ENCODE results near the gene TICAM1. TPM values are rescaled to one million over a fixed set of nuclear protein-coding genes. Genes with fewer than 3 reads are reported as not detected.
"Not testable (repeated sequence)": the region's sequence is repeated elsewhere in the genome, so short reads cannot be mapped to it uniquely, and the experiment has no call there.

Gene TICAM1
- total RNA-seq, 5 donors from 2014 or later (not counting 1 experiment from before 2014, with no cell fraction given): 12.8 to 20.3 (median 16.8) TPM

DNA sequence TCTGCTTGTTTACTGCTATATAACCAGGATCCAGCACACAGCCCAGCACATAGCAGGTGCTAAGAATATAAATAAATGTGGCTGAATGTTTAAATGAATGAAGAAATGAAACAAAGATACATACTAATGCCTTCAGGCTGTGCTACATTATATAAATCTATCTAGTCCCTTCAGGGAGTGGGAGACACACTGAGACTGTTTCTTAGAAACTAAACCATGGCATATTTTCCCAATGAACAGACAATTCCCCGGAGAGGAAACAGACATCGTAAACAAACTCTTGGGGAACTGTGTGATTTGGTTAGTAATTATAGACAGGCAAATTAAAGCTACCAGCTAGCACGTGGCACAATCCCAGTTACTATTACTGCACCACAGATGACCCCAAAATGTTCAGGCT lies 49.7 kb downstream of the TICAM1 start:
- ATAC-seq (replicated peaks in 1 of 4): no peak
- ChIA-PET POLR2A (no interaction called here), CTCF (interaction anchor here in 1 of 2 donors (0.6 to 1.2 kb wide), 3 partner anchors 8 to 1343 kb away, joined by 3 to 5 read pairs (median 4); partner anchors contain the start of gene FEM1A)
- Mint-ChIP-seq H3K36me3 (peaks cover 3% of the 10 kb centered on the region), H3K4me1 (no peaks in the 10 kb centered on the region), H3K4me3 (no peak overlapping the region), H3K27me3 (peaks cover 5 to 27% of the 10 kb centered on the region in 2 donors), H3K27ac (no peak overlapping the region), H3K9me3 (peaks cover 0 to 3% (median 0%) of the 10 kb centered on the region in 3 donors)
- WGBS (ENCODE audit: insufficient coverage): no CpG with 5 or more reads among the region's 3 CpGs
- Histone ChIP-seq H3K27me3 (replicated peaks in 1 of 2; ENCODE audit: control insufficient read depth in 2 of 2, extremely low read depth in 1 of 2, insufficient read depth in 2 of 2, low read length in 1 of 2) (peaks cover 3 to 34% of the 10 kb centered on the region in 2 experiments), H3K27ac (ENCODE audit: low read length) (no peak overlapping the region), H3K4me3 (ENCODE audit: control insufficient read depth in 1 of 2, extremely low read depth in 1 of 2, low read length in 1 of 2) (no peak overlapping the region), H3K9me3 (no peaks in the 10 kb centered on the region), H3K36me3 (ENCODE audit: control insufficient read depth in 2 of 2, extremely low read depth in 1 of 2, insufficient read depth in 1 of 2, low read length in 1 of 2) (no peaks in the 10 kb centered on the region), H3K4me1 (ENCODE audit: control insufficient read depth in 1 of 2, extremely low read depth in 1 of 2, insufficient read depth in 2 of 2, low read length in 2 of 2) (no peaks in the 10 kb centered on the region)
- no peak for DNase-seq

DNA sequence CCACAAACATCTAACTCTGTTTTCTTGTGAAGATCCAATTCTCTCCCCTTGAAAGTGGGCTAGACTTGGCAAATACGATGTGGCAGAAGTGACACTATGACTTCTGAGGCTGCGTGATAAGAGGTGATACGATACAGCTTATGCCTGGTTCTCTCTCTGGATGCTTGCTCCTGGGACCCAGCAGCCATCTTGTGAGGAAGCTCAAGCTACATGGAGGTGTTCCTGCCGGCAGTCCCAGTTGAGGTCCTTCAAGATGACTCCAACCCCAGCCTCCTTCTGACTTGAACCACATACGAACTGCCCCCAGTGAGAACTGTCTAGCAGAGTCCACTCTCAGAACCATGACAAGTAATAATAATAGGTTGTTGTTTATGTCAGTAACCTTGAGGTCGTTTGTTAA lies 50.7 kb downstream of the TICAM1 start:
- Mint-ChIP-seq H3K4me3 (no peak overlapping the region), H3K27ac (no peak overlapping the region), H3K9me3 (peaks cover 0 to 3% (median 0%) of the 10 kb centered on the region in 3 donors), H3K4me1 (no peaks in the 10 kb centered on the region), H3K36me3 (peaks cover 4% of the 10 kb centered on the region), H3K27me3 (peaks cover 5 to 31% of the 10 kb centered on the region in 2 donors)
- H3K36me3 ChIP-seq (ENCODE audit: control insufficient read depth in 2 of 2, extremely low read depth in 1 of 2, insufficient read depth in 1 of 2, low read length in 1 of 2): no peaks in the 10 kb centered on the region
- ChIA-PET POLR2A (no interaction called here), CTCF (no interaction called here)
- no peak overlapping the region for H3K27ac ChIP-seq (ENCODE audit: low read length)
- ATAC-seq (replicated peaks in 1 of 4) (no peak), DNase-seq (no peak)
- no peaks in the 10 kb centered on the region for H3K9me3 ChIP-seq
- H3K27me3 ChIP-seq (replicated peaks in 1 of 2; ENCODE audit: control insufficient read depth in 2 of 2, extremely low read depth in 1 of 2, insufficient read depth in 2 of 2, low read length in 1 of 2): peaks cover 3 to 41% of the 10 kb centered on the region in 2 experiments
- H3K4me3 ChIP-seq (ENCODE audit: control insufficient read depth in 1 of 2, extremely low read depth in 1 of 2, low read length in 1 of 2): no peak overlapping the region
- H3K4me1 ChIP-seq (ENCODE audit: control insufficient read depth in 1 of 2, extremely low read depth in 1 of 2, insufficient read depth in 2 of 2, low read length in 2 of 2): no peaks in the 10 kb centered on the region
- 100% methylated on average over 2 of the region's 6 CpGs for WGBS (ENCODE audit: insufficient coverage)

DNA sequence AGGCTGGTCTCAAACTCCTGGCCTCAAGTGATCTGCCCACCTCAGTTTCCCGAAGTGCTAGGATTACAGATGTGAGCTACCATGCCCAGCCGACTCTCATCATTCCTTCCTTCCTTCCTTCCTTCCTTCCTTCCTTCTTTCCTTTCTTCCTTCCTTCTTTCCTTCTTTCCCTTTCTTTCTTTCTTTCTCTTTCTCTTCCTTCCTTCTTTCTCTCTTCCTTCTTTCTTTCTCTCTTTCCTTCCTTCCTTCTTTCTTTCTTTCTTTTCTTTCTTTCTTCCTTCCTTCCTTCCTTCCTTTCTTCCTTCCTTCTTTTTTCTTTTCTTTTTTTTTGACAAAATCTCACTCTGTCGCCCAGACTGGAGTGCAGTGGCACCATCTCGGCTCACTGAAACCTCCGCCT lies 53.4 kb downstream of the TICAM1 start:
- H3K36me3 Mint-ChIP-seq; H3K27ac ChIP-seq (ENCODE audit: low read length); H3K4me3 ChIP-seq (ENCODE audit: control insufficient read depth in 1 of 2, extremely low read depth in 1 of 2, low read length in 1 of 2); H3K4me1 ChIP-seq (ENCODE audit: control insufficient read depth in 1 of 2, extremely low read depth in 1 of 2, insufficient read depth in 2 of 2, low read length in 2 of 2); H3K9me3 Mint-ChIP-seq; H3K9me3 ChIP-seq; H3K36me3 ChIP-seq (ENCODE audit: control insufficient read depth in 2 of 2, extremely low read depth in 1 of 2, insufficient read depth in 1 of 2, low read length in 1 of 2); DNase-seq; H3K4me3 Mint-ChIP-seq; POLR2A ChIA-PET; H3K27ac Mint-ChIP-seq; CTCF ChIA-PET; ATAC-seq (replicated peaks in 1 of 4); H3K4me1 Mint-ChIP-seq: not testable (repeated sequence)
- 69% methylated on average over 2 of the region's 5 CpGs for WGBS (ENCODE audit: insufficient coverage)
- peaks cover 16 to 40% of the 10 kb centered on the region in 2 donors for H3K27me3 Mint-ChIP-seq
- H3K27me3 ChIP-seq (replicated peaks in 1 of 2; ENCODE audit: control insufficient read depth in 2 of 2, extremely low read depth in 1 of 2, insufficient read depth in 2 of 2, low read length in 1 of 2): peaks cover 0 to 48% of the 10 kb centered on the region in 2 experiments

GRCh38 chr19:4776436-4777211 lies 54.9 kb downstream of the TICAM1 start:
- Histone ChIP-seq H3K27ac (ENCODE audit: low read length) (no peak overlapping the region), H3K9me3 (no peaks in the 10 kb centered on the region), H3K27me3 (replicated peaks in 1 of 2; ENCODE audit: control insufficient read depth in 2 of 2, extremely low read depth in 1 of 2, insufficient read depth in 2 of 2, low read length in 1 of 2) (peaks cover 0 to 46% of the 10 kb centered on the region in 2 experiments), H3K36me3 (ENCODE audit: control insufficient read depth in 2 of 2, extremely low read depth in 1 of 2, insufficient read depth in 1 of 2, low read length in 1 of 2) (no peaks in the 10 kb centered on the region), H3K4me3 (ENCODE audit: control insufficient read depth in 1 of 2, extremely low read depth in 1 of 2, low read length in 1 of 2) (no peak overlapping the region), H3K4me1 (ENCODE audit: control insufficient read depth in 1 of 2, extremely low read depth in 1 of 2, insufficient read depth in 2 of 2, low read length in 2 of 2) (no peaks in the 10 kb centered on the region)
- no peak for DNase-seq
- Mint-ChIP-seq H3K36me3 (peaks cover 6% of the 10 kb centered on the region), H3K27ac (no peak overlapping the region), H3K4me1 (no peaks in the 10 kb centered on the region), H3K4me3 (no peak overlapping the region), H3K27me3 (peaks cover 26 to 40% of the 10 kb centered on the region in 2 donors), H3K9me3 (peaks cover 0 to 3% (median 3%) of the 10 kb centered on the region in 3 donors)
- ChIA-PET CTCF (no interaction called here), POLR2A (no interaction called here)
- ATAC-seq (replicated peaks in 1 of 4): no peak
- WGBS (ENCODE audit: insufficient coverage): 47% methylated on average over 7 of the region's 14 CpGs

GRCh38 chr19:4775627-4776152 lies 55.8 kb downstream of the TICAM1 start:
- no peaks in the 10 kb centered on the region for H3K4me1 ChIP-seq (ENCODE audit: control insufficient read depth in 1 of 2, extremely low read depth in 1 of 2, insufficient read depth in 2 of 2, low read length in 2 of 2)
- H3K9me3 Mint-ChIP-seq: peaks cover 0 to 3% (median under 1%) of the 10 kb centered on the region in 3 donors
- H3K36me3 Mint-ChIP-seq: peaks cover 4% of the 10 kb centered on the region
- H3K27ac Mint-ChIP-seq: no peak overlapping the region
- H3K36me3 ChIP-seq (ENCODE audit: control insufficient read depth in 2 of 2, extremely low read depth in 1 of 2, insufficient read depth in 1 of 2, low read length in 1 of 2): no peaks in the 10 kb centered on the region
- POLR2A ChIA-PET: no interaction called here
- ATAC-seq (replicated peaks in 1 of 4) (no peak), DNase-seq (no peak)
- H3K4me1 Mint-ChIP-seq: no peaks in the 10 kb centered on the region
- CTCF ChIA-PET: interaction anchor here in 1 of 2 donors (0.5 kb wide), 1 partner anchor 22 kb away, joined by 3 read pairs; no protein-coding TSS in a partner anchor
- 67% methylated on average over 3 of the region's 5 CpGs for whole genome bisulfite sequencing (ENCODE audit: insufficient coverage)
- peaks cover 24 to 32% of the 10 kb centered on the region in 2 donors for H3K27me3 Mint-ChIP-seq
- H3K4me3 Mint-ChIP-seq: no peak overlapping the region
- no peak overlapping the region for H3K27ac ChIP-seq (ENCODE audit: low read length)
- H3K27me3 ChIP-seq (replicated peaks in 1 of 2; ENCODE audit: control insufficient read depth in 2 of 2, extremely low read depth in 1 of 2, insufficient read depth in 2 of 2, low read length in 1 of 2): peaks cover 0 to 44% of the 10 kb centered on the region in 2 experiments
- H3K9me3 ChIP-seq: no peaks in the 10 kb centered on the region
- no peak overlapping the region for H3K4me3 ChIP-seq (ENCODE audit: control insufficient read depth in 1 of 2, extremely low read depth in 1 of 2, low read length in 1 of 2)

DNA sequence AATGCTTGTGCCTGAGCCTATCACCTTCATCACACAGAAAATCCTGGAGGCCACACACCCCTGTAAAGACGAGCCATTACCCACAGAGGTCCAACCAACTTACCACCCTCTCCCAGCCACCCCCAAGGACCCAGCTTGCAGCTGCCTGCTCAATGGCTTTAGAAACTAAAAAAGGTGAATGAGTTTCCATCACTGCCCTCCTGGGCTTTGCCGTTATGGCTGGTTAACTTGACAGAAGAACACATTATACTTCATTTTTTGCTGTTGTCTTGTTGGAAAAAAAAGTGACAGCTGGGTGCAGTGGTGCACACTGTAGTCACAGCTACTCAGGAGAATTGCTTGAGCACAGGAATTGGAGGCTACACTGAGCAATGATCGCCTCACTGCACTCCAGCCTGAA lies 57.4 kb downstream of the TICAM1 start:
- Mint-ChIP-seq H3K4me3 (no peak overlapping the region), H3K4me1 (peaks cover 0 to 4% (median 4%) of the 10 kb centered on the region in 3 donors), H3K9me3 (peaks cover 0 to 3% (median 0%) of the 10 kb centered on the region in 3 donors), H3K36me3 (peaks cover 4% of the 10 kb centered on the region), H3K27ac (no peak overlapping the region), H3K27me3 (peaks cover 24 to 32% of the 10 kb centered on the region in 2 donors)
- POLR2A ChIA-PET: no interaction called here
- H3K27ac ChIP-seq (ENCODE audit: low read length): no peak overlapping the region
- H3K27me3 ChIP-seq (replicated peaks in 1 of 2; ENCODE audit: control insufficient read depth in 2 of 2, extremely low read depth in 1 of 2, insufficient read depth in 2 of 2, low read length in 1 of 2): peaks cover 0 to 42% of the 10 kb centered on the region in 2 experiments
- H3K36me3 ChIP-seq (ENCODE audit: control insufficient read depth in 2 of 2, extremely low read depth in 1 of 2, insufficient read depth in 1 of 2, low read length in 1 of 2): no peaks in the 10 kb centered on the region
- no peak for ATAC-seq (replicated peaks in 1 of 4)
- no peak overlapping the region for H3K4me3 ChIP-seq (ENCODE audit: control insufficient read depth in 1 of 2, extremely low read depth in 1 of 2, low read length in 1 of 2)
- H3K4me1 ChIP-seq (ENCODE audit: control insufficient read depth in 1 of 2, extremely low read depth in 1 of 2, insufficient read depth in 2 of 2, low read length in 2 of 2): peaks cover 0 to 2% of the 10 kb centered on the region in 2 experiments
- no peak for DNase-seq
- H3K9me3 ChIP-seq: no peaks in the 10 kb centered on the region
- 60% methylated on average over 2 of the region's 3 CpGs for WGBS (ENCODE audit: insufficient coverage)
- CTCF ChIA-PET: interaction anchor here in 1 of 2 donors (0.6 kb wide), 1 partner anchor 787 kb away, joined by 5 read pairs; no protein-coding TSS in a partner anchor
